ENCODE results near the gene GSG1L2.

- TF ChIP-seq POLR2A (IDR thresholded peaks at IDR 0.05; ENCODE audit: low read length) = no peak
- TF ChIP-seq GATA1 (IDR thresholded peaks at IDR 0.05; ENCODE audit: low read depth, low read length) = no peak
These were observed 8.7 kb downstream of the GSG1L2 start for GRCh38 chr17:9813166-9813565.

Data from erythroblast (primary cell).